Right atrium auricular region (tissue), 2 donors: ENCODE results near the gene IL16. TPM values are rescaled to one million over a fixed set of nuclear protein-coding genes. Genes with fewer than 3 reads are reported as not detected.
"Not testable (repeated sequence)": the region's sequence is repeated elsewhere in the genome, so short reads cannot be mapped to it uniquely, and the experiment has no call there.

Experiments
- DNase-seq: peaks from one replicate; pipeline ENCODE4 v3.0.0-alpha.2; 2019; ENCODE audit warnings: low spot score
- H3K27ac ChIP-seq, 2 donors: fragments of 200-600 bp; sonication (generic); 1 replicate in 1 of 2; 2 replicates in 1 of 2; pipeline ENCODE4 v1.5.1; 2016 to 2019
- H3K27me3 ChIP-seq, 2 donors: fragments of 200-600 bp; sonication (generic); one replicate each; pipeline versions ENCODE4 v1.5.1 to v1.6.0; 2017 to 2019
- H3K36me3 ChIP-seq: fragments of 200-600 bp; sonication (generic); one replicate; pipeline ENCODE4 v1.5.1; 2016
- H3K4me1 ChIP-seq, 2 donors: fragments of 200-600 bp; sonication (generic); one replicate each; pipeline versions ENCODE4 v1.5.1 to v1.6.0; 2017 to 2019
- H3K4me3 ChIP-seq, 2 donors: fragments of 200-600 bp; sonication (generic); 1 replicate in 1 of 2; 2 replicates in 1 of 2; pipeline ENCODE4 v1.5.1; 2017 to 2019; ENCODE audit warnings: mild to moderate bottlenecking in 1 of 2, moderate library complexity in 1 of 2
- H3K9me3 ChIP-seq, 2 donors: fragments of 200-600 bp; sonication (generic); one replicate each; pipeline ENCODE4 v1.5.1; 2019
- total RNA-seq, 2 donors: library from RNA; depleted of rRNA; stranded (reverse); fragments of >200 nt; gene quantifications; one replicate each; pipeline ENCODE4 v1.1.0, GENCODE V29; 2016
- TF ChIP-seq, protein P1 (sequence below), 2 donors: fragments of 200-600 bp; sonication (generic); IDR thresholded peaks; one replicate each; pipeline ENCODE4 v1.5.1; 2019; ENCODE audit warnings: antibody characterized with exemption in 2 of 2

The IL16 gene
- total RNA-seq, 2 donors from 2014 or later: 3.9 to 12.1 TPM

DNA sequence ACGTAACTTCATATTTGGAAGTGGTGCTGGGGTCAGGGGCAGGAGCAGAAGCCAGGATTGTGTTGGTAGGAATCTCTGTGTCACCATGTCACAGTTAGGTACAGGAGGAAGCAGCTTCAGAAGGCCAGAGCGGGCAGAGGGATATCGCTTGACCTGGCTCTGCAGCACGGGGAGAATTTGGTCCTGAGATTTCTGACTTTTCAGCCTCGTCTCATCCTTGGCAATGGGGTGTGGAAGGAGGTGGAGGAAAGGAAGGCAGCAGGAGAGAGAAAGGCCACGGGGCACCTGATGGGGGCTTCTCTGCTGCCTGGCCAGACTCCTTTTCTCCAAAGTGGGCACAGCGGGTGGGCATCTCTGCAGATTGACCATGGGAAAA is 564 bp downstream of the IL16 start:
- H3K36me3 ChIP-seq: no peaks in the 10 kb centered on the region
- no peaks in the 10 kb centered on the region for H3K27me3 ChIP-seq
- TF ChIP-seq, protein P1, sequence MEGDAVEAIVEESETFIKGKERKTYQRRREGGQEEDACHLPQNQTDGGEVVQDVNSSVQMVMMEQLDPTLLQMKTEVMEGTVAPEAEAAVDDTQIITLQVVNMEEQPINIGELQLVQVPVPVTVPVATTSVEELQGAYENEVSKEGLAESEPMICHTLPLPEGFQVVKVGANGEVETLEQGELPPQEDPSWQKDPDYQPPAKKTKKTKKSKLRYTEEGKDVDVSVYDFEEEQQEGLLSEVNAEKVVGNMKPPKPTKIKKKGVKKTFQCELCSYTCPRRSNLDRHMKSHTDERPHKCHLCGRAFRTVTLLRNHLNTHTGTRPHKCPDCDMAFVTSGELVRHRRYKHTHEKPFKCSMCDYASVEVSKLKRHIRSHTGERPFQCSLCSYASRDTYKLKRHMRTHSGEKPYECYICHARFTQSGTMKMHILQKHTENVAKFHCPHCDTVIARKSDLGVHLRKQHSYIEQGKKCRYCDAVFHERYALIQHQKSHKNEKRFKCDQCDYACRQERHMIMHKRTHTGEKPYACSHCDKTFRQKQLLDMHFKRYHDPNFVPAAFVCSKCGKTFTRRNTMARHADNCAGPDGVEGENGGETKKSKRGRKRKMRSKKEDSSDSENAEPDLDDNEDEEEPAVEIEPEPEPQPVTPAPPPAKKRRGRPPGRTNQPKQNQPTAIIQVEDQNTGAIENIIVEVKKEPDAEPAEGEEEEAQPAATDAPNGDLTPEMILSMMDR (IDR thresholded peaks at IDR 0.05): no peak
- no peaks in the 10 kb centered on the region for H3K4me1 ChIP-seq
- H3K4me3 ChIP-seq: no peak overlapping the region
- no peak for DNase-seq
- H3K9me3 ChIP-seq: no peaks in the 10 kb centered on the region
- H3K27ac ChIP-seq: no peak overlapping the region

DNA sequence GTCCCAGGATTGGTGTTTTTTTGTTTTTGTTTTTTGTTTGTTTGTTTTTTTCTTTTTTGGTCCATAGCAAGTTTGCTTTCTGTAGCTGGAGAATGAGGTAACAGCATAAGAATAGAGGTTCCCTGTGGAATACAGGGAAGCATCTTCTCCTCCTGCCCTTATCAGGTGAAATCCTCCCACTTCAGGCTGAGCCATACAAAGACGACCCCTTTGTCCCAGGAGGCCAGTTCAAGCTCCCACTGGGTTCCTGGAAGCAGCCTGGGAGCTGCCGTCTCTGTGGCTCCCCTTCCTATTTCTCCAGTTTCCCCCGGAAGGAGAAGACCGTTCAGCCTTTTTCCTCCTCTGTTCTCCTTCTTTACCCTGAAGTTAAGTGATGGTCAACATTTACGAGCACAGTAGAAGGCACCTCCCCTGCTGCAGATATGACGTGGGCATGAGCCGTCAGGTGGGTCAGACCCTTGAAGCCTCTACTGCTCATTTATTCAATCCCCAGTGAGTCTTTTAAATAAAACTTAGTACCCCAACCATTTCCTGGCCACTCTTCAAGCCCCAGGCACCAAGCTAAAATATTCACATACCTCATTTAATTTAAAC is 1.1 kb downstream of the IL16 start:
- TF ChIP-seq, protein P1 (IDR thresholded peaks at IDR 0.05): no peak
- Histone ChIP-seq H3K27ac (no peak overlapping the region), H3K27me3 (no peaks in the 10 kb centered on the region), H3K4me3 (no peak overlapping the region), H3K9me3 (no peaks in the 10 kb centered on the region), H3K36me3 (no peaks in the 10 kb centered on the region), H3K4me1 (no peaks in the 10 kb centered on the region)
- DNase-seq: no peak

DNA sequence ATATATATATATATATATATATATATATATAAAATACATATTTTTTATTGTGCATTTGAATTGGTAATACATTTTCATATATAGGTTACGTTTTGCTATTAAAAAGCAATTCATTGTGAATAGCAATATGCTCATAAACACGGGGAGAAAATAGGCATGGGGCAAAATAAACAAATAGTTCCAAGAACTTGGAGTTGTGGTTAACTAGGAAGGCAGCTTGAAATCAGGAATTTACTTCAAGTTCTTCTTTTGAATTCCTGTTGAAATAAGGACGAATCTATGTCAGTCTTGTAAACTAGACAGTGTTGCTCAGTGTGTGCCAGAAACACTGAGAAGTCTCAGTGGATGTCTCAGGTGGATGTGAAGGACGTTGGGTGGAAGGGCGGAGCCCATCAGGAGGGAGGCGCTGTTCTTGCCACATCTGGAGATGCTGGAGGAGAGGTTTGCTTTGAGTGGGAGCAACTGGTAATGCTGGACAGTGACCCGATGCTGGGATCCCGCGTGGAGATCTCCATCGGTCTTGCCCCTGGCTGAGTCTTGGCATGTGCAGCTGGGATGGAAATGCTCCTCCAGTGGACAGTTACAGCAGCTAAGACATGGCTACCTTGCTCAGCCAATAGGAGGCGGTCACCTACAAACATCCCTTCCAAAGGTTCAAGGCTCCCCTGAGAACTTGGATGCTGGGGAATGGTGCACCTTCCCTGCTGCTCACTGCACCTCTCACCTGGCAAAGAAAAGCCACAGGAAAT is 2.5 kb downstream of the IL16 start:
- no peaks in the 10 kb centered on the region for H3K9me3 ChIP-seq
- H3K4me1 ChIP-seq: no peaks in the 10 kb centered on the region
- TF ChIP-seq, protein P1 (IDR thresholded peaks at IDR 0.05): no peak
- no peak overlapping the region for H3K4me3 ChIP-seq
- peak; percentile 54 for DNase-seq
- H3K27ac ChIP-seq: no peak overlapping the region
- H3K36me3 ChIP-seq: no peaks in the 10 kb centered on the region
- H3K27me3 ChIP-seq: no peaks in the 10 kb centered on the region

DNA sequence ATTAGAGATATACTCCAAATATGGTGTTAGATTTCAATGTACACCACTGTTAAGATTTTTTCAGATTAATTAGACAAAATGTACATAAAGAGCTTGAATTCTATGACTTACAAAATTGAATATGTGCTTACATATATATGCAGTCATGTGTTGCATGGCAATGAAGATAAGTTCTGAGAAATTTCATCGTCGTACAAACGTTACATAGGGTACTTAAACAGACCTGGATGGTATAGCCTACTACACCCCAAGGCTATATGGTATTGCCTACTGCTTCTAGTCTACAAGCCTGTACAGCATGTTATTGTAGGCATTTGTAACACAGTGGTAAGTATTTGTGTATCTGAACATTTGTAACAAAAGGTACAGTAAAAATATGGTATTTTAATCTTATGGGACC is 9.3 kb downstream of the IL16 start:
- TF ChIP-seq, protein P1 (IDR thresholded peaks at IDR 0.05): no peak
- H3K36me3 ChIP-seq: no peaks in the 10 kb centered on the region
- H3K27ac ChIP-seq: no peak overlapping the region
- H3K27me3 ChIP-seq: no peaks in the 10 kb centered on the region
- DNase-seq: no peak
- H3K4me3 ChIP-seq: no peak overlapping the region
- peaks cover 0 to 12% of the 10 kb centered on the region in 2 donors for H3K9me3 ChIP-seq
- peaks cover 0 to 4% of the 10 kb centered on the region in 2 donors for H3K4me1 ChIP-seq

DNA sequence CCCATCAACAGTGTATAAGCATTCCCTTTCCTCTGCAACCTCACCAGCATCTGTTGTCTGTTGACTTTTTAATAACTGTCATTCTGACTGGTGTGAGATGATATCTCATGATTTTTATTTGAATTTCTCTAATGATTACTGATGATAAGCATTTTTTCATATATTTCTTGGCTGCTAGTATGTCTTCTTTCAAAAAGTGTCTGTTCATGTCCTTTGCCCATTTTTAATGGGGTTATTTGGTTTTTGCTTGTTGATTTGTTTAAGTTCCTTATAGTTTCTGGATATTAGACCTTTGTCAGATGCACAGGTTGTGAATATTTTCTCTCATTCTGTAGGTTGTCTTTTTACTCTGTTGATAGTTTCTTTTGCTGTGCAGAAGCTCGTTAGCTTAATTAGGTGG is 11.3 kb downstream of the IL16 start:
- not testable (repeated sequence) for H3K27me3 ChIP-seq, H3K4me3 ChIP-seq, H3K36me3 ChIP-seq, DNase-seq, H3K27ac ChIP-seq, H3K4me1 ChIP-seq
- H3K9me3 ChIP-seq: peaks cover 0 to 12% of the 10 kb centered on the region in 2 donors

DNA sequence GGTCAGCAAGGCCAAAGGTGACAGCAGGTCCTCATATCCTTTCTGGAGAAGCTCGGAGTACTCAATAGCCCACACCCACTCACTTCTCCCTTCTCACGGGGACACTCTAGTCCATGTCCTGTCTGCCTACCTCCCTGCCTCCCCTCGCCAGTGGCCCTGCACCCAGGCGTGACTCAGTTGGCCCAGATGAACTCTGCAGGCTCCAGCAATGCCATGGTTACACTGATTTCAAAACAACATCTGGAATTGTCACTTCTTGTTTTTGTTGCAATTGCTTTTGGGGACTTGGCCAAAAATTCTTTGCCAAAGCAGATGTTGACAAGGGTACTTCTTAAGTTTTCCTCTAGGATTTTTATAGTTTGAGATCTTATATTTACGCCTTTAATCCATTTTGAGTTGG is 13.0 kb downstream of the IL16 start:
- peaks cover 0 to 4% of the 10 kb centered on the region in 2 donors for H3K4me1 ChIP-seq
- no peaks in the 10 kb centered on the region for H3K27me3 ChIP-seq
- TF ChIP-seq, protein P1 (IDR thresholded peaks at IDR 0.05): no peak
- no peaks in the 10 kb centered on the region for H3K36me3 ChIP-seq
- peaks cover 0 to 27% of the 10 kb centered on the region in 2 donors for H3K9me3 ChIP-seq
- H3K27ac ChIP-seq: peak overlapping the region in 1 of 2 donors; percentile 59
- H3K4me3 ChIP-seq: no peak overlapping the region
- peak; percentile 56 for DNase-seq
